Thymus (tissue), 11 donors: ENCODE measurements around the gene DDIAS. TPM values are rescaled to one million over a fixed set of nuclear protein-coding genes. Genes with fewer than 3 reads are reported as not detected.

Source experiments
- DNase-seq, 9 donors: peaks; one replicate each; pipeline ENCODE4 v3.0.0-alpha.2; 2013; ENCODE audit warnings: low spot score in 9 of 9, low read depth in 6 of 9, missing footprints in 1 of 9
- H3K27ac ChIP-seq, 2 donors: one replicate each; pipeline ENCODE4 v1.5.1; 2013; ENCODE audit warnings: control low read depth in 1 of 2, low read depth in 1 of 2, low read length in 1 of 2, mild to moderate bottlenecking in 1 of 2, moderate library complexity in 1 of 2
- H3K27me3 ChIP-seq, 2 donors: one replicate each; pipeline ENCODE4 v1.5.1; 2013; ENCODE audit warnings: low read length in 1 of 2; ENCODE audit not compliant: control insufficient read depth in 2 of 2, insufficient read depth in 1 of 2
- H3K36me3 ChIP-seq, 2 donors: one replicate each; pipeline ENCODE4 v1.5.1; 2013; ENCODE audit warnings: low read length in 1 of 2, mild to moderate bottlenecking in 1 of 2, moderate library complexity in 1 of 2; ENCODE audit not compliant: control insufficient read depth in 2 of 2, insufficient read depth in 2 of 2
- H3K4me1 ChIP-seq, 2 donors: one replicate each; pipeline ENCODE4 v1.5.1; 2013; ENCODE audit warnings: low read length in 2 of 2; ENCODE audit not compliant: control insufficient read depth in 2 of 2, insufficient read depth in 2 of 2
- H3K4me3 ChIP-seq, 2 donors: one replicate each; pipeline ENCODE4 v1.5.1; 2013; ENCODE audit warnings: low read length in 2 of 2, control low read depth in 1 of 2, mild to moderate bottlenecking in 1 of 2
- H3K9me3 ChIP-seq, 2 donors: one replicate each; pipeline ENCODE4 v1.5.1; 2013; ENCODE audit warnings: low read length in 1 of 2, mild to moderate bottlenecking in 1 of 2; ENCODE audit not compliant: control insufficient read depth in 2 of 2, insufficient read depth in 1 of 2
- WGBS: extraction: QIAGEN DNeasy Blood & Tissue Kit; methylation state at CpG from one replicate; pipeline ENCODE4 v1.1.7; 2013; 5-methylcytosine and 5-hydroxymethylcytosine counted together
- polyA plus RNA-seq: library from polyadenylated mRNA; stranded (reverse); fragments of 200-250 nt; gene quantifications from one replicate; pipeline ENCODE4 v1.2.3, GENCODE V29; 2013
- total RNA-seq: library from RNA; stranded (reverse); fragments of 120-200 nt; gene quantifications from one replicate; pipeline ENCODE4 v1.2.4, GENCODE V29; 2013
- donor health status: healthy.

The DDIAS gene
- total and polyA plus RNA-seq, 2 donors: 2.3 to 8.1 TPM

- WGBS: 95% methylated on average over 2 of the region's 2 CpGs
- H3K36me3 ChIP-seq: no peaks in the 10 kb centered on the region
These were observed 41.8 kb upstream of the DDIAS start for GRCh38 chr11:82859750-82860149.

GRCh38 chr11:82862379-82862778 lies 39.2 kb upstream of the DDIAS start:
- WGBS: 97% methylated on average over 2 of the region's 2 CpGs
- no peak for DNase-seq
- H3K36me3 ChIP-seq: no peaks in the 10 kb centered on the region

More at GRCh38 chr11:82859750-82860149, 41.8 kb upstream of the DDIAS start:
- Histone ChIP-seq H3K9me3 (no peaks in the 10 kb centered on the region), H3K4me1 (no peaks in the 10 kb centered on the region), H3K27ac (no peak overlapping the region), H3K4me3 (no peak overlapping the region), H3K27me3 (no peaks in the 10 kb centered on the region)
- no peak for DNase-seq

GRCh38 chr11:82863209-82863608 lies 38.3 kb upstream of the DDIAS start:
- no peak for DNase-seq
- Histone ChIP-seq H3K4me1 (no peaks in the 10 kb centered on the region), H3K4me3 (no peak overlapping the region), H3K27ac (no peak overlapping the region), H3K36me3 (no peaks in the 10 kb centered on the region), H3K27me3 (no peaks in the 10 kb centered on the region), H3K9me3 (no peaks in the 10 kb centered on the region)
- 98% methylated on average over 2 of the region's 2 CpGs for WGBS

More at GRCh38 chr11:82862379-82862778, 39.2 kb upstream of the DDIAS start:
- no peak overlapping the region for H3K27ac ChIP-seq
- no peak overlapping the region for H3K4me3 ChIP-seq
- no peaks in the 10 kb centered on the region for H3K9me3 ChIP-seq
- H3K27me3 ChIP-seq: no peaks in the 10 kb centered on the region
- no peaks in the 10 kb centered on the region for H3K4me1 ChIP-seq

DNA sequence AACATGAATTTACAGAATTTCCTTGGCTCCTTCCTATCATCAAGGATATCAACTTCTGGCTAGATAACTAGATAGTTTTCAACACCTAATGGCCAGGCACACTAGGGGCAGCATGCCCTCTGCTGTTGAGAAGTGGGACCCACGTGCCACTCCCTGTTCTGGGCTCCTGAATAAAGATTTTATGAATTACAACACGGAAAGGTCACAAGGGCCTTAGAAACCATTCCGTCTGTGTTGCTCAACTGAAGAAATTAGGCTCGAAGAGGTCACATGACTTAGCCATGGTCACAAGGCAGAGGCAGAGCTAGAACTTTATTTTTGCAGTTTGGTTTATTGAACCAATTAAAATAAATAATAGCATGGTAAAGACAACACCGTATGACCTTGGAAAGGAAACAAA lies 37.3 kb upstream of the DDIAS start:
- H3K4me1 ChIP-seq: no peaks in the 10 kb centered on the region
- DNase-seq: peak in 1 of 9 donors; percentile 7
- 57% methylated on average over 5 of the region's 5 CpGs for WGBS
- no peaks in the 10 kb centered on the region for H3K36me3 ChIP-seq
- no peak overlapping the region for H3K4me3 ChIP-seq
- H3K27ac ChIP-seq: no peak overlapping the region
- H3K27me3 ChIP-seq: no peaks in the 10 kb centered on the region
- H3K9me3 ChIP-seq: no peaks in the 10 kb centered on the region

DNA sequence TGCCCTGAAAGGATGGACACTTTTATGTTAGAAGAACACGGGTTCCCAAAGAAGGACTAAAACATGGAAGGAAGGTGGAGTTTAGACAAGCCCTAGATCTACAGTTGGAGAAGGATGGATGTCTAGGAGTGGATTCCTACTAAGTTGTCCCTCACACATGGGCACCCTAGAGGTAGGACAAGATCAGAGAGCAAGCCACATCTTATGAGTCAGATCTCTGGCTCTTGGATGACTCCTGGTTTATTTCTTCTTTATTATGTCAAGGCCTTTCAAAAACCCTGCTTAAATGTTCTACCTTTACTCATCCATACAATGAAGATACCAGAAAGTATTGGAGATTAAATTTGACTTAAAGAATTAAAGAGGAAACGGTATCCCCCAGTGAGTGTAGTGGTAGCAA lies 35.7 kb upstream of the DDIAS start:
- no peaks in the 10 kb centered on the region for H3K4me1 ChIP-seq
- 98% methylated on average over 2 of the region's 2 CpGs for WGBS
- H3K27me3 ChIP-seq: no peaks in the 10 kb centered on the region

GRCh38 chr11:82867495-82868082 lies 33.9 kb upstream of the DDIAS start:
- DNase-seq: peak; percentile 30 to 83 (median 66)
- Histone ChIP-seq H3K27me3 (no peaks in the 10 kb centered on the region), H3K4me1 (no peaks in the 10 kb centered on the region), H3K4me3 (no peak overlapping the region), H3K36me3 (no peaks in the 10 kb centered on the region), H3K9me3 (no peaks in the 10 kb centered on the region), H3K27ac (no peak overlapping the region)
- WGBS: 21% methylated on average over 10 of the region's 10 CpGs

More for the DNA sequence above, 35.7 kb upstream of the DDIAS start:
- DNase-seq: no peak
- no peak overlapping the region for H3K4me3 ChIP-seq
- no peaks in the 10 kb centered on the region for H3K9me3 ChIP-seq
- no peaks in the 10 kb centered on the region for H3K36me3 ChIP-seq
- H3K27ac ChIP-seq: no peak overlapping the region

- H3K27ac ChIP-seq: no peak overlapping the region
- H3K4me3 ChIP-seq: no peak overlapping the region
- no peaks in the 10 kb centered on the region for H3K9me3 ChIP-seq
- H3K36me3 ChIP-seq: no peaks in the 10 kb centered on the region
- DNase-seq: no peak
- H3K4me1 ChIP-seq: no peaks in the 10 kb centered on the region
- no peaks in the 10 kb centered on the region for H3K27me3 ChIP-seq
These were observed 31.9 kb upstream of the DDIAS start for GRCh38 chr11:82869657-82870056.

- H3K27ac ChIP-seq: no peak overlapping the region
- H3K4me1 ChIP-seq: no peaks in the 10 kb centered on the region
- no peaks in the 10 kb centered on the region for H3K9me3 ChIP-seq
- DNase-seq: no peak
- no peaks in the 10 kb centered on the region for H3K36me3 ChIP-seq
- H3K4me3 ChIP-seq: no peak overlapping the region
- H3K27me3 ChIP-seq: no peaks in the 10 kb centered on the region
- WGBS: 97% methylated on average over 2 of the region's 2 CpGs
These were observed 29.9 kb upstream of the DDIAS start for GRCh38 chr11:82871646-82872045.

DNA sequence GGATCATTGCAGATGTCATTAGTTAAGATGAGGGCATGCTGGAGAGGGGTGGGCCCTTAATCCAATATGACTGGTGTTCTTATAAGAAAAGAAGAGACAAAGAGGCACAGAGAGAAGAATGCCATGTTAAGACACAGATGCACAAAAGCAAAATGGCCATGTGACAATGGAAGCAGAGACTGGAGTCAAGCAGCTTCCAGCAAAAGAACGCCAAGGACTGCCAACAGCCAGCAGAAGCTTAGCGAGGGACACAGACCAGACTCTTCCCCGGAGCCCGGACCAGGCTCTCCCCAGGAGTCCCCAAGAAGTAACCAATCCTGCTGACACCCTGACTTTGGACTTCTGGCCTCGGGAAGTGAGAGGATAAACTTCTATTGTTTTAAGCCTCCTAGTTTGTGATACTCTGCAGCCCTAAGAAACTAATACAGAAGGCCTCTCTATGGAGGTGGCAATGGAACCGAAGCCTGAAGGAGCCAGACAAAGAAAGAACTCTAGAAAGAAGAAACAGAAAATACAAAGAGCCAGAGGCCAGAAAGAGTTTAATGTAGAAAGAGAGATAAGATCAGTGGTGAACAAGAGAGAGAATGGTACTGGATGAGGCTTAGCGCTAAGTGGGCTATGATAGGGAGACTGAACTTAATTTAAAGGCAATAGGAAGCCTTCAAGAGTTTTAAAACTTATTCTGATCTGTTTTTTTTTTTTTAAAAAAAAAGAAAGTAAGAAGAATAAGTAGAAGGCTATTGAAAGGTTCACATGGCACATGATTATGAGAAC lies 29.0 kb upstream of the DDIAS start:
- WGBS: 97% methylated on average over 7 of the region's 7 CpGs
- Histone ChIP-seq H3K4me3 (no peak overlapping the region), H3K27me3 (no peaks in the 10 kb centered on the region), H3K9me3 (peaks cover 0 to 4% of the 10 kb centered on the region in 2 donors), H3K36me3 (no peaks in the 10 kb centered on the region), H3K27ac (no peak overlapping the region), H3K4me1 (no peaks in the 10 kb centered on the region)
- DNase-seq: no peak
